ENCODE measurements around the gene PIK3CA.

PIK3CA gene

DNA sequence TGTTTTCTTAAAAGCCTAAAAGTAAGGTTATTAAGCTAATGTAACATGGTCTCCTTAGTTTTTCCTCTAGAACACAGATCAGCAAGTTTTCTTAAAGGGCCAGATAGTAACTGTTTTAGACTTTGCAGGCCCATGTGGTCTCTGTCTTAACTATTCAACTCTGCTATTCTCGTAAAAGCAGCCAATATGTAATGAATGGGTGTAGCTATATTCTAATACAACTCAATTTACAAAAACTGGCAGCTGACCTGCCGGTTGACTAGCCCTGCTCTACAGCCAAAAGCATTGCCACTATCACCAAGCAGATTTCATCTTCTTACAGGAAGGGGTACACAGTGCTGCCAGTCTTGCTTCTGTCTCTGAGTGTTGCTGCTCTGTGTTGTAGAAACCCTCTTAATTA lies 75.4 kb downstream of the PIK3CA start:
- TF ChIP-seq EP300 (IDR thresholded peaks at IDR 0.05; ENCODE audit: borderline replicate concordance), result no peak
- no peak for TF ChIP-seq NFIC (IDR thresholded peaks at IDR 0.05)
- TF ChIP-seq, protein P1, sequence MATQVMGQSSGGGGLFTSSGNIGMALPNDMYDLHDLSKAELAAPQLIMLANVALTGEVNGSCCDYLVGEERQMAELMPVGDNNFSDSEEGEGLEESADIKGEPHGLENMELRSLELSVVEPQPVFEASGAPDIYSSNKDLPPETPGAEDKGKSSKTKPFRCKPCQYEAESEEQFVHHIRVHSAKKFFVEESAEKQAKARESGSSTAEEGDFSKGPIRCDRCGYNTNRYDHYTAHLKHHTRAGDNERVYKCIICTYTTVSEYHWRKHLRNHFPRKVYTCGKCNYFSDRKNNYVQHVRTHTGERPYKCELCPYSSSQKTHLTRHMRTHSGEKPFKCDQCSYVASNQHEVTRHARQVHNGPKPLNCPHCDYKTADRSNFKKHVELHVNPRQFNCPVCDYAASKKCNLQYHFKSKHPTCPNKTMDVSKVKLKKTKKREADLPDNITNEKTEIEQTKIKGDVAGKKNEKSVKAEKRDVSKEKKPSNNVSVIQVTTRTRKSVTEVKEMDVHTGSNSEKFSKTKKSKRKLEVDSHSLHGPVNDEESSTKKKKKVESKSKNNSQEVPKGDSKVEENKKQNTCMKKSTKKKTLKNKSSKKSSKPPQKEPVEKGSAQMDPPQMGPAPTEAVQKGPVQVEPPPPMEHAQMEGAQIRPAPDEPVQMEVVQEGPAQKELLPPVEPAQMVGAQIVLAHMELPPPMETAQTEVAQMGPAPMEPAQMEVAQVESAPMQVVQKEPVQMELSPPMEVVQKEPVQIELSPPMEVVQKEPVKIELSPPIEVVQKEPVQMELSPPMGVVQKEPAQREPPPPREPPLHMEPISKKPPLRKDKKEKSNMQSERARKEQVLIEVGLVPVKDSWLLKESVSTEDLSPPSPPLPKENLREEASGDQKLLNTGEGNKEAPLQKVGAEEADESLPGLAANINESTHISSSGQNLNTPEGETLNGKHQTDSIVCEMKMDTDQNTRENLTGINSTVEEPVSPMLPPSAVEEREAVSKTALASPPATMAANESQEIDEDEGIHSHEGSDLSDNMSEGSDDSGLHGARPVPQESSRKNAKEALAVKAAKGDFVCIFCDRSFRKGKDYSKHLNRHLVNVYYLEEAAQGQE (IDR thresholded peaks at IDR 0.05; ENCODE audit: low read depth), result no peak
- no peak for TF ChIP-seq EGR1 (IDR thresholded peaks at IDR 0.05)
- no peak for TF ChIP-seq ZBTB7A (IDR thresholded peaks at IDR 0.05; ENCODE audit: low read depth)
- no peak for TF ChIP-seq YY1 (IDR thresholded peaks at IDR 0.05; ENCODE audit: low read depth)
- TF ChIP-seq CREB1 (IDR thresholded peaks at IDR 0.05; ENCODE audit: low read depth), result no peak
- TF ChIP-seq, protein P2, sequence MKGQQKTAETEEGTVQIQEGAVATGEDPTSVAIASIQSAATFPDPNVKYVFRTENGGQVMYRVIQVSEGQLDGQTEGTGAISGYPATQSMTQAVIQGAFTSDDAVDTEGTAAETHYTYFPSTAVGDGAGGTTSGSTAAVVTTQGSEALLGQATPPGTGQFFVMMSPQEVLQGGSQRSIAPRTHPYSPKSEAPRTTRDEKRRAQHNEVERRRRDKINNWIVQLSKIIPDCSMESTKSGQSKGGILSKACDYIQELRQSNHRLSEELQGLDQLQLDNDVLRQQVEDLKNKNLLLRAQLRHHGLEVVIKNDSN (IDR thresholded peaks at IDR 0.05), result no peak
- no peak for TF ChIP-seq RAD21 (IDR thresholded peaks at IDR 0.05; ENCODE audit: low read depth)
- TF ChIP-seq CEBPB (IDR thresholded peaks at IDR 0.05), result no peak
- no peak for TF ChIP-seq FOXM1 (IDR thresholded peaks at IDR 0.05; ENCODE audit: borderline replicate concordance, low read depth)
- TF ChIP-seq TEAD4 (IDR thresholded peaks at IDR 0.05), result no peak
- no peak for TF ChIP-seq TCF12 (IDR thresholded peaks at IDR 0.05; ENCODE audit: low read depth)
- TF ChIP-seq TAF1 (IDR thresholded peaks at IDR 0.05; ENCODE audit: low read depth), result no peak
- TF ChIP-seq, protein P3, sequence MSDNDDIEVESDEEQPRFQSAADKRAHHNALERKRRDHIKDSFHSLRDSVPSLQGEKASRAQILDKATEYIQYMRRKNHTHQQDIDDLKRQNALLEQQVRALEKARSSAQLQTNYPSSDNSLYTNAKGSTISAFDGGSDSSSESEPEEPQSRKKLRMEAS (IDR thresholded peaks at IDR 0.05), result no peak

DNA sequence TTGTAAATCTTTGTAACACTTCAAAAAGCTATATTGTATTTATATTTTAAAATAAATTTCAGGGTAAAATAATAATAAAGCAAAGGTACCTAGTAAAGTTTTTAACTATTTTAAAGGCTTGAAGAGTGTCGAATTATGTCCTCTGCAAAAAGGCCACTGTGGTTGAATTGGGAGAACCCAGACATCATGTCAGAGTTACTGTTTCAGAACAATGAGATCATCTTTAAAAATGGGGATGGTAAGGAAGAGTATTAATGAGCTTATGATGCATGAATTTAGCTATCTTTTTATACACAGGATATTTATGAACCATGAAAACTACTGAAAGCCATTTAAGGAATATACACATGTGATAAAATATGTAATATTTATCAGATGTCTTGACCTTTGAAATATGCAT lies 76.4 kb downstream of the PIK3CA start:
- no peak for TF ChIP-seq EP300 (IDR thresholded peaks at IDR 0.05; ENCODE audit: borderline replicate concordance)
- TF ChIP-seq TCF12 (IDR thresholded peaks at IDR 0.05; ENCODE audit: low read depth), result no peak
- TF ChIP-seq TAF1 (IDR thresholded peaks at IDR 0.05; ENCODE audit: low read depth), result no peak
- TF ChIP-seq FOXM1 (IDR thresholded peaks at IDR 0.05; ENCODE audit: borderline replicate concordance, low read depth), result no peak

DNA sequence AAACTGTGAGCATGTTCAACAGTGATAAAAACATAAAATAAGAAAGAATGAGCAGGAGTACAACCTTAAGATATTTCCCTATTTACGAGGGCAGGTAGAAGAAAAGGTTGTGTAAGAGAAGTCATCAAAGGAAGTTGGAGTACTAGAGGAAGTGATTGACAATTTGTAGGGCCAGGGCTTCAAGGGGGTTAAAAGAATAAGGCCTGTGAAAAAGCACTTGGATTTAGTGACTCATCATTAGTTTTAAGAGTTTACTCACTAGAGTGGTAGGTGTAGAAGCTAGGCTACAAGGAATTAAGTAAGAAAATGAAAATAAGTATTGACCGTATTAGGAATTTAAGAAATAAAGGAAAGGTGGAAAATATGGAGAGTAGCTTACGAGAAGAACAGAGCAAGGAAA lies 79.2 kb downstream of the PIK3CA start:
- TF ChIP-seq, protein P1 (IDR thresholded peaks at IDR 0.05; ENCODE audit: low read depth), result no peak
- TF ChIP-seq TCF12 (IDR thresholded peaks at IDR 0.05; ENCODE audit: low read depth) (no peak), CREB1 (IDR thresholded peaks at IDR 0.05; ENCODE audit: low read depth) (no peak), ZBTB7A (IDR thresholded peaks at IDR 0.05; ENCODE audit: low read depth) (no peak), EP300 (IDR thresholded peaks at IDR 0.05; ENCODE audit: borderline replicate concordance) (no peak)

DNA sequence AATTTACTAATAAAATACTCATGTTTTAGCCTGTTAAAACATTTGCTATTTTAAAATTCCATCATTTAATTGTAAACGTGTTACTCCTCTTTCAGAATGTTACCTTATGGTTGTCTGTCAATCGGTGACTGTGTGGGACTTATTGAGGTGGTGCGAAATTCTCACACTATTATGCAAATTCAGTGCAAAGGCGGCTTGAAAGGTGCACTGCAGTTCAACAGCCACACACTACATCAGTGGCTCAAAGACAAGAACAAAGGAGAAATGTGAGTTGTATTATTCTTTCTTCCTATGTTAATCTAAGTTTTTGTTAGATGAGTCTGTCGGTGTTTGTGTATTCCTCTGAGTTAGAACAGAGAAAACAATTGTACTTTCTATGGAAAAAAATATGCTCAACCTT lies 81.0 kb downstream of the PIK3CA start:
- TF ChIP-seq, protein P2 (IDR thresholded peaks at IDR 0.05), result no peak
- no peak for TF ChIP-seq TEAD4 (IDR thresholded peaks at IDR 0.05)
- TF ChIP-seq ZBTB7A (IDR thresholded peaks at IDR 0.05; ENCODE audit: low read depth), result no peak

DNA sequence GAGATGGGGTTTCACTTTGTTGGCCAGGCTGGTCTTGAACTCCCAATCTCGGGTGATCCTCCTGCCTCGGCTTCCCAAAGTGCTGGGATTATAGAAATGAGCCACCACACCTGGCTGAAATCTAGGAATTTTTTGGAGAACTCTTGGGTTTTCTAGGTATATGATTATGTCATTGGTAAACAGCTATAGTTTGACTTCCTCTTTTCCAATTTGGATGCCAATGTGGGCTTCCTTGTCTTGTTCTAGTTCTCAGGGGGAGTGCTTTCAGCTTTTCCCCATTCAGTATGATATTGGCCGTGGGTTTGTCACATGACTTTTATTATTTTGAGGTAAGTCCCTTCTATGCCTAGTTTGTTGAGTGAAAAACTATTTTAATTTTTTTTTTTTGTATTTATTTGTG lies 84.9 kb downstream of the PIK3CA start:
- TF ChIP-seq, protein P2 (IDR thresholded peaks at IDR 0.05), result no peak
- TF ChIP-seq TCF12 (IDR thresholded peaks at IDR 0.05; ENCODE audit: low read depth), result no peak
- no peak for TF ChIP-seq EP300 (IDR thresholded peaks at IDR 0.05; ENCODE audit: borderline replicate concordance)
- TF ChIP-seq RAD21 (IDR thresholded peaks at IDR 0.05; ENCODE audit: low read depth), result no peak
- no peak for TF ChIP-seq CEBPB (IDR thresholded peaks at IDR 0.05)
- no peak for TF ChIP-seq YY1 (IDR thresholded peaks at IDR 0.05; ENCODE audit: low read depth)
- no peak for TF ChIP-seq CREB1 (IDR thresholded peaks at IDR 0.05; ENCODE audit: low read depth)
- TF ChIP-seq NFIC (IDR thresholded peaks at IDR 0.05), result no peak
- no peak for TF ChIP-seq TAF1 (IDR thresholded peaks at IDR 0.05; ENCODE audit: low read depth)
- TF ChIP-seq TEAD4 (IDR thresholded peaks at IDR 0.05), result no peak
- no peak for TF ChIP-seq ZBTB7A (IDR thresholded peaks at IDR 0.05; ENCODE audit: low read depth)
- TF ChIP-seq FOXM1 (IDR thresholded peaks at IDR 0.05; ENCODE audit: borderline replicate concordance, low read depth), result no peak
- TF ChIP-seq, protein P1 (IDR thresholded peaks at IDR 0.05; ENCODE audit: low read depth), result no peak
- TF ChIP-seq, protein P3 (IDR thresholded peaks at IDR 0.05), result no peak
